DOHH2 (cell line): Measurements from ENCODE around the gene PMS1.

ENCODE experiments used
- CTCF ChIP-seq: fragments of 200-600 bp; sonication (generic); IDR thresholded peaks from one replicate; pipeline ENCODE4 v1.5.1; 2014; ENCODE audit warnings: antibody characterized with exemption, mild to moderate bottlenecking, low read depth, low read length; ENCODE audit not compliant: poor library complexity, severe bottlenecking
- EZH2phosphoT487 ChIP-seq: fragments of 200-600 bp; sonication (generic); IDR thresholded peaks from 2 replicates; pipeline ENCODE4 v1.6.1; 2017; ENCODE audit warnings: borderline replicate concordance, mild to moderate bottlenecking, antibody characterized with exemption, low read length, moderate library complexity, mixed read lengths

- TF ChIP-seq CTCF (no peak), EZH2phosphoT487 (no peak)
Observed at GRCh38 chr2:189868896-189869295, 84.6 kb downstream of the PMS1 start.
